Right lung (tissue), 5 donors: ENCODE data around the gene HILPDA. TPM values are rescaled to one million over a fixed set of nuclear protein-coding genes. Genes with fewer than 3 reads are reported as not detected.
A peak's percentile ranks its signal among the peaks of the same experiment; 100 is the strongest.
"Not testable (repeated sequence)": the region's sequence is repeated elsewhere in the genome, so short reads cannot be mapped to it uniquely, and the experiment has no call there.

Experiments used
- DNase-seq, 2 donors: peaks; one replicate each; pipeline ENCODE4 v3.0.0-alpha.2; 2013
- polyA plus RNA-seq, 5 donors: library from polyadenylated mRNA; unstranded; fragments of 120-200 nt; gene quantifications; one replicate each; pipeline versions ENCODE4 v1.2.1 to v1.2.3, GENCODE V29; 2013; ENCODE audit warnings: inconsistent platforms in 1 of 5, low replicate concordance in 1 of 5; ENCODE audit not compliant: insufficient read length in 5 of 5, insufficient read depth in 1 of 5

The HILPDA gene
- polyA plus RNA-seq, 5 donors = 26.6 to 34.8 (median 32.8) TPM

DNA sequence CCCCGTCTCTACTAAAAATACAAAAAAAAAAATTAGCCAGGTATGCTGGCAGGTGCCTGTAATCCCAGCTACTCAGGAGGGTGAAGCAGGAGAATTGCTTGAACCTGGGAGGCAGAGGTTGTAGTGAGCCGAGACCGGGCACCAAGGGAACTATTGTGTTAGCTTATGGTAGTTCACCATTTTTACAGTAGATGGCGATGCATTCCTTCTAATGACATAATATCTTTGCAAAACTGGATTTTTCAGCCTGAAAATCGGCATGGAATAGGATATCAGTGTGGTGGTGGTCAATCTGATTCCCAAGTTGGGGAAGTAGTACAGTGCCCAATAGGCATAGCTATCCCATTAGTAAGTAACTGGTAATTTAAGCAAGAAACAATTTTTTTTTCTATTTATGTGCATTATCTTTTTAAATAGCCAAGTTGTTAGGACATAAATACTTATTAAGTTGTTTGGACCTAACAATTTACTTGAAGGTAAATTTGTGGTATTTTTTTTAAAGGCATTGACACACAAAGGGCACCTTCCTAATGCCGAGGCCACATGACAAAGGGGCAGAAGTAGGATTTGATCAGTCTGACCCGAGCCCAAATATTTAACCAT is 28.3 kb upstream of the HILPDA start:
- DNase-seq = peak in 1 of 2 donors; percentile 70

DNA sequence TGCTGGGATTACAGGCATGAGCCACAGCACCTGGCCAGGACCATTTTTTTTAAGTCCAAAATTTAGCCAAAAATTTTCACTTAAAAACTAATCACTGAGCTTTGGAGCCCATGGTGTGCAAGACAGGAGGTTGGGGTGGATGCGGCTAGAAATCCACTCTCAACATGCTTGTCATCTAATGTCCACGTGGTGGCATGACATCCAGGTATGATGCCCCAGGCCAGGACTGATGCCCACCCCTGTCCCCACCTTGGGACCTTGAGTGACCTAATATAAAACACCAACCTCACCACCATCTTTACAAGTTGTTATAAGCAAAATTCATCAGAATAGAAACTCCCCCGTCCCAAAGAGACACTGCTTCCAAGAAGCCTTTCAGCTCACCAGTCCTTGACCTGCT is 25.5 kb upstream of the HILPDA start:
- no peak for DNase-seq

- no peak for DNase-seq
Observed at GRCh38 chr7:128431221-128431620, 24.5 kb upstream of the HILPDA start.

DNA sequence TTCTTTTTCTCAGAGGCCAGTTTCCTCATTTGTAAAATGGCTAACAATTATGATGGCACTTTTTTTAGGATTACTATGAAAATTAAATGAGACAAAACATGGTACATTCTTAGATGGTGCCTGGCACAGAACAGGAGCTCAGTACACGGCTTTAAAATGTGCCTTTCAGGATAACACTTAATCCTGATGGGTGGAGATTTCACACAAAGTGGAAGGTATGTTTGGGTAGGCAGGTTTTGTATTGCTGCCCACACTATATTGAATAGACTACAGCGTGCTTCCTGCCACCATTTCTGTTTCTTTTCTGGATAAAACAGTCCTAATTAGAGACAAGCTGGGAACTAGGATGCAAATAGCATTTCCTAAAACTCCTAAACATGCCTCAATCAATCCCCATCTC is 23.9 kb upstream of the HILPDA start:
- DNase-seq = no peak

DNA sequence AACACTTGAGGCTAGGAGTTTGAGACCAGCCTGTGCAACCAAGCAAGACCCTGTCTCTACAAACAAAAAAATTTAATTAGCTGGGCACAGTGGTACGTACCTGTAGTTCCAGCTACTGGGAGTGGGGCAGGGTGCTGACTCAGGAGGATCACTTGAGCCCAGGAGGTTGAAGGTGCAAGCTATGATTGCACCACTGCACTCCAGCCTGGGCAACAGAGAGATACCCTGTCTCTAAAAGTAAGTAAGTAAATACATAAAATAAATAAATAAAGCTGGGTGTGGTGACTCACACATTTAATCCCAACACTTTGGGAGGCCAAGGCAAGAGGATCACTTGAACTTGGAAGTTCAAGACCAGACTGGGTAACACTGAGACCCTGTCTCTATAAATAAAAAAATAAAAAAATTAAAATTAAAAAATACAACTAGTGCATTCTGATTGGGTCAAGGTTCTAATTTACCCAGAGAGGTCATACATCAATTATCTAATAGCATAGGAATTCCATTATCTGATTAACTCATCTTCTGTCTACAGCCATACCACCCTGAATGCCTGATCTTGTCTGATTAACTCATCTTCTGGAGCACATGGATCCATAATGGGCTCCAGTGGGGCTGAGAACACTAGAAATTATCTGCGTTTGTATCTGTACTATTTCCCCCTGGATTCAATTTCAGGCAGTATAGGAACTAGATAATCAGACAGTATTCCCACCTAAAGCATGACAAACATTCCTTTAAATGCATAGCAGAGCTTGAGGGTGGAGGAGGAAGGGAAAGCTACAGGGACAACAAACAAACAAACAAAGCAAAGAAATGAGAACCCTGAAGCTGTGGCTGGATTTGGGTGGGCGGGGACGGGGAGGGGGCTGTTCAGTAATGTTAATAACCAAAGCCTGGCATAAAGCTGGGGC is 21.0 kb upstream of the HILPDA start:
- no peak for DNase-seq

DNA sequence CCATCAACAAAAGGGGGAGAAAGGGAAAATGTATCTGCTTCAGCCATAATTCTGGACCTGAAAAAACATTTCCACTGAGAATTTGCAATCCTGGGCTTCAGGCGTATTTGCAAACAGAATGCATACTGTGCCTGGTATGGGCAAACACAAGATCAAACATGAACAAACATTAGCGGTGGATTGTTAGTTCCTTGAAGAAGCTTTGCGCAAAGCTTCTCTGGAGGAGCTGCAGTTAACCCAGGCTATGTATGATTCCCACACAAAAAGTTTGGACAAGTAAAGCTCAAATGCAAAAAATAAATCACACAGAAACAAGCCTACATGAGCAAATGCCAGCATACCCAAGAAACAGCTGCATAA is 20.4 kb upstream of the HILPDA start:
- DNase-seq = no peak

GRCh38 chr7:128437426-128438332 is 18.0 kb upstream of the HILPDA start:
- no peak for DNase-seq

- no peak for DNase-seq
Observed at GRCh38 chr7:128442356-128442755, 13.3 kb upstream of the HILPDA start.

- no peak for DNase-seq
Observed at GRCh38 chr7:128443831-128444600, 11.7 kb upstream of the HILPDA start.

- no peak for DNase-seq
Observed at GRCh38 chr7:128446306-128446705, 9.4 kb upstream of the HILPDA start.

- no peak for DNase-seq
Observed at GRCh38 chr7:128447941-128448564, 7.6 kb upstream of the HILPDA start.

GRCh38 chr7:128448751-128449302 is 6.9 kb upstream of the HILPDA start:
- DNase-seq = no peak

GRCh38 chr7:128450409-128450808 is 5.3 kb upstream of the HILPDA start:
- no peak for DNase-seq

DNA sequence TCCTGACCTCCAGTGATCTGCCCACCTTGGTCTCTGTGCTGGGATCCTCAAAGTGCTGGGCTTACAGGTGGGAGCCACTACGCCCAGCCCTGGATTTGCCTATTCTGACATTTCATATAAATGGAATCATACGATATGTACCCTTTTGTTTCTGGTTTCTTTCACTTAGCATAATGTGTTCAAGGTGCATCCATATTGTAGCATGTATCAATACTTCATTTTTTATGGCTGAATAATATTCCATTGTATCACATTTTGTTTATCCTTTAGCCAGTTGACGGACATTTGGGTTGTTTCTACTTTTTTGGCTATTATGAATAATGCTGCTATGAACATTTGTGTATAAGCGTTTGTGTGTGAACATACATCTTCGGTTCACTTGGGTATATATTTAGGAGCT is 4.8 kb upstream of the HILPDA start:
- no peak for DNase-seq

GRCh38 chr7:128452552-128452951 is 3.1 kb upstream of the HILPDA start:
- DNase-seq = no peak

DNA sequence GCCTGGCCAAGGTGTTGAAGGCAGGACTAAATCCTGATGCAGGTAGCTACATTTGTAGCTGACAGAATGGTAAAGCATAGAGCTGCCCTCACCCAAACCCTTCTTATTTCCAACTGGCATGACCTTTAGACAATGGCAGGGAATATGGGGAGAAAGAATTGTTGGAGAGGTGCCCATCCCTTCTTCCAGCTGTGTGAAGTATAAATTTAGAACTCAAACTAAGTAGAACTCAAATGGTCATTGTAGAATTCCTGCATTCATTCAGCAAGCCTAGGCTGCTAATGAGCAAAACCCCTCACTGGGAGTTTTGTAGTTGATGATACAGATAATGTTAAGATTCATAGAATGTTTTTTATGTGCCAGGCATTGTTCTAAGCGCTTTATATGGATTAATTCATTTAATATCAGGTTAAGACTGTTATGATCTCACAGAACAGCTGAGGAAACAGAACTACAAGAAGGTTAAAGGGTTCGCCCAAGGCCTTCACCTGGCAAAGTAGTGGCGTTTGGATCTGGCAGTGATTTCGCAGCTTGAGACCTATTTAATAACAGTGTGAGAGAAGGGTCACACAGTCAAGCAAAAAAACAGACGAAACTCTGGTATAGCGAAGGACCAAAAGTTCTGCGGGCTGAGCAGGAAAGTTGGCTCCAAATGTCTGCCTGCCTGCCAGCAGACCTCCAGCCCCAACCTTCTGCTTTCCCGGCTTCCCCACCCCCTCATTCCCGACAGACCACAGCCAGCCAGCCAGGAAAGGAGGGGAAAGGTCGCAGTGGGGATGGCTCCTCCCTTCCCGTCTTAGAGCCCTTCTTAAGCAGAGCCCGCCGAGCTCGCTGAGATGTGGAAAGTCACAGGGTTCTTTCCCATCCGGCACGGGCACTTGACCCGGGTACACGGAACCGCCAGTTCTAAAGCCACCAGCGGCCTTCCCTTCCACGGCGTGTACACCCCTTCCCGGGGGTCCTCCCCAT is 1.6 kb upstream of the HILPDA start:
- DNase-seq = peak; percentile 90 to 94

DNA sequence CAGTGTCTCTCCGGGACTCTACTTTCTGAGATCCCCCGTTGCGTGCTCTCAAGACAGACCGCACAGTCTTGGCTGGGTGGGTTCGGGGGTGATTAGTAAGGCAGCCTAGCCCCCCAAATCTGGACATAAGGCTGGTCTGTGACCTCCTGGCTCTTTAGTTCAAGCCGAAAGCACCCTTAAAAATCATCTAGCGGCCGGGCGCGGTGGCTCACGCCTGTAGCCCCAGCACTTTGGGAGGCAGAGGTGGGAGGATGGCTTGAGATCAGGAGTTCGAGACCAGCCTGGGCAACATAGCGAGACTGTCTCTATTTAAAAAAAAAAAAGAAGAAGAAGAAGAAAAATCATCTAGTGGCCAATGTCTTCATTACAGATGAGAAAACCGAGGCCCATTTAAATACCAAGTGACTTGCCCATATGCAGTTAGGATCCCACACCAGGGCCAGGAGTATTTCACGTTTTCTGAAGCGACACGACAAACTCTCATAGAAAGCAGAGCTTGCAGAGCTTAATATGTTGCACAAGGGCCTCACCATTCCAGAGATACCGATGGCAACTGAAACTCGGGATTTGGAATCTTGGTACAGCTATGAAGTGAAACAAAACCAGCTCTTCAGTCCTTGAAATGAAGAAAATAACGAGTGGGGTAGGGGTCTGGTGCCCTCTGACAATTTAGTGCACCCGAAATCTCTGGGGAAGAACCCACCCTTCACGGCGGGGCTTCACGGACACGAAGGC is 703 bp upstream of the HILPDA start:
- DNase-seq = no peak

- no peak for DNase-seq
Observed at GRCh38 chr7:128456255-128456725, 612 bp downstream of the HILPDA start.

DNA sequence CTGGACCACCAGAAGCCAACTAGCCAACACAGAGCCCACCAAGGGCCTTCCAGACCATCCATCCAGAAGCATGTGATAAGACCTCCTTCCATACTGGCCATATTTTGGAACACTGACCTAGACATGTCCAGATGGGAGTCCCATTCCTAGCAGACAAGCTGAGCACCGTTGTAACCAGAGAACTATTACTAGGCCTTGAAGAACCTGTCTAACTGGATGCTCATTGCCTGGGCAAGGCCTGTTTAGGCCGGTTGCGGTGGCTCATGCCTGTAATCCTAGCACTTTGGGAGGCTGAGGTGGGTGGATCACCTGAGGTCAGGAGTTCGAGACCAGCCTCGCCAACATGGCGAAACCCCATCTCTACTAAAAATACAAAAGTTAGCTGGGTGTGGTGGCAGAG is 1.7 kb downstream of the HILPDA start:
- DNase-seq = not testable (repeated sequence)
